ENCODE measurements around the gene RPS6KA3.
"Not testable (repeated sequence)": the region's sequence is repeated elsewhere in the genome, so short reads cannot be mapped to it uniquely, and the experiment has no call there.

The RPS6KA3 gene

GRCh38 chrX:20251691-20252090 is 15.0 kb downstream of the RPS6KA3 start:
- Histone ChIP-seq H3K4me2 (ENCODE audit: low read length) (no peak overlapping the region), H3K9ac (ENCODE audit: low read length) (no peak overlapping the region), H2AFZ (ENCODE audit: low read depth, low read length) (no peak overlapping the region), H3K4me1 (ENCODE audit: low read length) (peaks cover 11% of the 10 kb centered on the region), H3K36me3 (replicated peaks; ENCODE audit: low read depth, low read length) (peaks cover 16% of the 10 kb centered on the region), H3K9me3 (ENCODE audit: insufficient read depth, low read length) (no peaks in the 10 kb centered on the region), H3K27ac (ENCODE audit: low read length) (no peak overlapping the region), H4K20me1 (ENCODE audit: insufficient read depth, low read length) (peaks cover 47% of the 10 kb centered on the region), H3K27me3 (ENCODE audit: low read depth, low read length) (no peaks in the 10 kb centered on the region), H3K4me3 (ENCODE audit: low read length) (no peak overlapping the region), H3K79me2 (ENCODE audit: low read length) (peaks cover 35% of the 10 kb centered on the region)
- no peak for TF ChIP-seq CTCF (IDR thresholded peaks at IDR 0.05; ENCODE audit: low read depth, low read length)
- TF ChIP-seq EZH2phosphoT487 (IDR thresholded peaks at IDR 0.05; ENCODE audit: low read depth) = no peak

GRCh38 chrX:20250146-20250545 is 16.6 kb downstream of the RPS6KA3 start:
- not testable (repeated sequence) for H2AFZ ChIP-seq (ENCODE audit: low read depth, low read length); H3K4me2 ChIP-seq (ENCODE audit: low read length); H3K27me3 ChIP-seq (ENCODE audit: low read depth, low read length); H3K9ac ChIP-seq (ENCODE audit: low read length); H3K9me3 ChIP-seq (ENCODE audit: insufficient read depth, low read length); H3K27ac ChIP-seq (ENCODE audit: low read length); H3K4me3 ChIP-seq (ENCODE audit: low read length)
- Histone ChIP-seq H4K20me1 (ENCODE audit: insufficient read depth, low read length) (peaks cover 42% of the 10 kb centered on the region), H3K36me3 (replicated peaks; ENCODE audit: low read depth, low read length) (peaks cover 16% of the 10 kb centered on the region), H3K4me1 (ENCODE audit: low read length) (peaks cover 11% of the 10 kb centered on the region), H3K79me2 (ENCODE audit: low read length) (peaks cover 38% of the 10 kb centered on the region)

GRCh38 chrX:20248592-20249192 is 18.0 kb downstream of the RPS6KA3 start:
- H4K20me1 ChIP-seq (ENCODE audit: insufficient read depth, low read length) = peaks cover 39% of the 10 kb centered on the region
- no peak overlapping the region for H3K9ac ChIP-seq (ENCODE audit: low read length)
- peaks cover 36% of the 10 kb centered on the region for H3K79me2 ChIP-seq (ENCODE audit: low read length)
- H3K4me3 ChIP-seq (ENCODE audit: low read length) = no peak overlapping the region
- no peak overlapping the region for H3K27ac ChIP-seq (ENCODE audit: low read length)
- TF ChIP-seq EZH2phosphoT487 (IDR thresholded peaks at IDR 0.05; ENCODE audit: low read depth) (no peak), CTCF (IDR thresholded peaks at IDR 0.05; ENCODE audit: low read depth, low read length) (no peak)
- H3K4me2 ChIP-seq (ENCODE audit: low read length) = no peak overlapping the region
- peaks cover 16% of the 10 kb centered on the region for H3K36me3 ChIP-seq (replicated peaks; ENCODE audit: low read depth, low read length)
- H3K27me3 ChIP-seq (ENCODE audit: low read depth, low read length) = no peaks in the 10 kb centered on the region
- H3K9me3 ChIP-seq (ENCODE audit: insufficient read depth, low read length) = no peaks in the 10 kb centered on the region
- H2AFZ ChIP-seq (ENCODE audit: low read depth, low read length) = no peak overlapping the region
- peaks cover 11% of the 10 kb centered on the region for H3K4me1 ChIP-seq (ENCODE audit: low read length)

- peaks cover 33% of the 10 kb centered on the region for H3K79me2 ChIP-seq (ENCODE audit: low read length)
- peaks cover 9% of the 10 kb centered on the region for H3K4me1 ChIP-seq (ENCODE audit: low read length)
- H3K27ac ChIP-seq (ENCODE audit: low read length) = no peak overlapping the region
- H4K20me1 ChIP-seq (ENCODE audit: insufficient read depth, low read length) = peaks cover 25% of the 10 kb centered on the region
- no peak for TF ChIP-seq CTCF (IDR thresholded peaks at IDR 0.05; ENCODE audit: low read depth, low read length)
- no peak for TF ChIP-seq EZH2phosphoT487 (IDR thresholded peaks at IDR 0.05; ENCODE audit: low read depth)
- peaks cover 5% of the 10 kb centered on the region for H3K36me3 ChIP-seq (replicated peaks; ENCODE audit: low read depth, low read length)
- no peaks in the 10 kb centered on the region for H3K27me3 ChIP-seq (ENCODE audit: low read depth, low read length)
- H2AFZ ChIP-seq (ENCODE audit: low read depth, low read length) = no peak overlapping the region
- H3K4me3 ChIP-seq (ENCODE audit: low read length) = no peak overlapping the region
- no peaks in the 10 kb centered on the region for H3K9me3 ChIP-seq (ENCODE audit: insufficient read depth, low read length)
- no peak overlapping the region for H3K4me2 ChIP-seq (ENCODE audit: low read length)
- no peak overlapping the region for H3K9ac ChIP-seq (ENCODE audit: low read length)
Observed at GRCh38 chrX:20244931-20245330, 21.8 kb downstream of the RPS6KA3 start.

Measured in OCI-LY3 (cell line).